Measurements from ENCODE around the gene SUPT6H. TPM values are rescaled to one million over a fixed set of nuclear protein-coding genes. Genes with fewer than 3 reads are reported as not detected.

The SUPT6H gene
- total and polyA plus RNA-seq, 2 donors (not counting 1 experiment from before 2014, with no cell fraction given): 35.8 to 110 TPM

DNA sequence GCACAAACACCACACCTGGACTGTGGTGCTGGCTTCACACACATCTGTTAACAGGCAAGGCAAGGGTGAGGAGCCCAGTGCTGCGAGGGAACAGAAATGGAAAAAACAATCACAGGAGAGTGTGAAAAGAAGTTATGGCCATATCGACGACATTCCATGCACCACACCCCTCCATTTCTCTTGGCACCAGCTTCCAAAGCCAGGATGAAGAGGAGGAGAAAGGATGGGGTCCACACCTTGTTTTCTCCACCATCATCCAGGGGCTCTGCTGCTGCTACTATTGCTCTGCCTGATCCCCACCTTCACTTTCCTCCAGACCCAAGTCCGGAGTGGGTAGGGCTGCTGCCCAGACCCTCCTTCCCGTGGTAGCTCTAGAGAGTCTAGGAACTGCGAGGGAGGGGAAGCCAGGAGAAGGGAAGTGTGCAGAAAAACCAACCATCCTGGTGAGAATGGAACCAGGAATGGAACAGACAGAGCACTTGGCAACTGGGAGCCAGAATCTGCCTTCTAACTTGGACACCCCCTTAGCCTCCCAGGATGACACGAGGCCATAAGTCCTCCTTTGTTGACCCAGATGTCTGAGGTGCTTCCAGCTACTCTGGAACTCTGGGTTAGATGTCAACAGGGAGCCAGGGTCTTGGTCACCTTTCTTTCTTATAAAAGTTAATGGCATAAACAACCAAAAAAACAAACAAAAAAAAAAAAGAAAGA is 50.9 kb downstream of the SUPT6H start:
- peak overlapping the region; percentile 93 for H3K27ac Mint-ChIP-seq
- ATAC-seq (ENCODE audit: low read depth) (no peak), DNase-seq (no peak)
- Histone ChIP-seq H3K36me3 (replicated peaks in 1 of 2; ENCODE audit: control extremely low read depth in 1 of 2, control insufficient read depth in 1 of 2, extremely low read depth in 1 of 2, insufficient read depth in 2 of 2, low read length in 1 of 2) (no peaks in the 10 kb centered on the region), H3K4me3 (ENCODE audit: control extremely low read depth in 1 of 5, extremely low read depth in 1 of 5, insufficient read depth in 1 of 5, low read depth in 2 of 5, low read length in 4 of 5) (peak overlapping the region in 1 of 5 experiments; percentile 86), H3K9me3 (ENCODE audit: control extremely low read depth in 1 of 3, control insufficient read depth in 2 of 3, insufficient read depth in 1 of 3, low read length in 2 of 3) (no peaks in the 10 kb centered on the region), H2AFZ (ENCODE audit: insufficient read depth, low read depth, low read length, poor library complexity, severe bottlenecking) (peak overlapping the region; percentile 96), H3K27ac (ENCODE audit: low read length in 2 of 2) (peak overlapping the region; percentile 69 to 79), H3K9ac (ENCODE audit: low read length) (peak overlapping the region; percentile 74), H4K20me1 (ENCODE audit: control insufficient read depth, insufficient read depth, low read length, poor library complexity, severe bottlenecking) (no peaks in the 10 kb centered on the region), H3K4me2 (replicated peaks; ENCODE audit: low read depth, low read length, poor library complexity, severe bottlenecking) (peak overlapping the region; percentile 93), H3K79me2 (ENCODE audit: control insufficient read depth, insufficient read depth, low read length) (no peaks in the 10 kb centered on the region), H3K27me3 (replicated peaks in 1 of 4; ENCODE audit: control extremely low read depth in 1 of 4, control insufficient read depth in 3 of 4, insufficient read depth in 4 of 4, low read length in 3 of 4) (peaks cover 0 to 8% (median 2%) of the 10 kb centered on the region in 4 experiments), H3K4me1 (ENCODE audit: control insufficient read depth in 2 of 2, insufficient read depth in 2 of 2, low read length in 2 of 2) (peaks cover 19 to 32% of the 10 kb centered on the region in 2 donors)
- TF ChIP-seq, protein P1, sequence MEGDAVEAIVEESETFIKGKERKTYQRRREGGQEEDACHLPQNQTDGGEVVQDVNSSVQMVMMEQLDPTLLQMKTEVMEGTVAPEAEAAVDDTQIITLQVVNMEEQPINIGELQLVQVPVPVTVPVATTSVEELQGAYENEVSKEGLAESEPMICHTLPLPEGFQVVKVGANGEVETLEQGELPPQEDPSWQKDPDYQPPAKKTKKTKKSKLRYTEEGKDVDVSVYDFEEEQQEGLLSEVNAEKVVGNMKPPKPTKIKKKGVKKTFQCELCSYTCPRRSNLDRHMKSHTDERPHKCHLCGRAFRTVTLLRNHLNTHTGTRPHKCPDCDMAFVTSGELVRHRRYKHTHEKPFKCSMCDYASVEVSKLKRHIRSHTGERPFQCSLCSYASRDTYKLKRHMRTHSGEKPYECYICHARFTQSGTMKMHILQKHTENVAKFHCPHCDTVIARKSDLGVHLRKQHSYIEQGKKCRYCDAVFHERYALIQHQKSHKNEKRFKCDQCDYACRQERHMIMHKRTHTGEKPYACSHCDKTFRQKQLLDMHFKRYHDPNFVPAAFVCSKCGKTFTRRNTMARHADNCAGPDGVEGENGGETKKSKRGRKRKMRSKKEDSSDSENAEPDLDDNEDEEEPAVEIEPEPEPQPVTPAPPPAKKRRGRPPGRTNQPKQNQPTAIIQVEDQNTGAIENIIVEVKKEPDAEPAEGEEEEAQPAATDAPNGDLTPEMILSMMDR (IDR thresholded peaks at IDR 0.05): no peak
- TF ChIP-seq EZH2 (IDR thresholded peaks at IDR 0.05; ENCODE audit: borderline replicate concordance, insufficient read depth, low read depth, low read length, poor library complexity, severe bottlenecking): no peak
- ChIA-PET POLR2A (interaction anchor here (0.6 to 2.8 kb wide), 4 partner anchors 7 to 239 kb away, joined by 6 to 38 read pairs (median 16); partner anchors contain the start of genes NEK8, PHF12, RPL23A and TLCD1), CTCF (interaction anchor here (0.7 to 3.2 kb wide), 5 partner anchors 14 to 404 kb away, joined by 3 to 31 read pairs (median 3); partner anchors contain the start of gene TLCD1)
- whole genome bisulfite sequencing (ENCODE audit: insufficient coverage): 95% methylated on average over 3 of the region's 7 CpGs
- no peaks in the 10 kb centered on the region for H3K27me3 Mint-ChIP-seq
- H3K4me3 Mint-ChIP-seq: peak overlapping the region; percentile 96
- H3K9me3 Mint-ChIP-seq (ENCODE audit: insufficient read depth): no peaks in the 10 kb centered on the region
- H3K4me1 Mint-ChIP-seq: peaks cover 21% of the 10 kb centered on the region
- intact Hi-C loops (cut with micrococcal nuclease): loop anchor here (10.0 kb wide), 2 partner anchors 138 to 432 kb away; partner anchors contain the start of genes ALDOC and PIGS

DNA sequence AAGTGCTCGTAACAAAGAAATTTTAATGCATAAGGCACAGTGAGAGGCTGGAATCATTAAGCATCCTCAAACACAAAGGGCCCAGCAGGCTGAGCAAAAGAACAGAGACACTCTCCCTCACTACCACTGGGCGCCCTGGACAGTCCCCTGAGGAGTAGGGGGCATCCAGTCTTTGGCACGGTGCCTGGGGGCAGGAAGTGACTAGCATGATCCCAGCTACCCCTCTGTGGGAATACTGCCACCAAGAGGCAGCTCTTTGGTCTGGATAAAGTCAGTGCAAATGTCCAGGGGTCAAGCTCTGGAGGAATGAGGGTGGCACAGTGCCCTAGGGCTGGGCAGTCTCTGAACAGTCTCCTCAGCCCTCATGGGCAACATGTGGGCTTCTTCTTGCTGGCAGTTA is 52.3 kb downstream of the SUPT6H start:
- Histone ChIP-seq H2AFZ (ENCODE audit: insufficient read depth, low read depth, low read length, poor library complexity, severe bottlenecking) (no peak overlapping the region), H3K9me3 (ENCODE audit: control extremely low read depth in 1 of 3, control insufficient read depth in 2 of 3, insufficient read depth in 1 of 3, low read length in 2 of 3) (no peaks in the 10 kb centered on the region), H4K20me1 (ENCODE audit: control insufficient read depth, insufficient read depth, low read length, poor library complexity, severe bottlenecking) (no peaks in the 10 kb centered on the region), H3K4me1 (ENCODE audit: control insufficient read depth in 2 of 2, insufficient read depth in 2 of 2, low read length in 2 of 2) (peaks cover 31 to 46% of the 10 kb centered on the region in 2 donors), H3K27ac (ENCODE audit: low read length in 2 of 2) (no peak overlapping the region), H3K4me2 (replicated peaks; ENCODE audit: low read depth, low read length, poor library complexity, severe bottlenecking) (no peak overlapping the region), H3K9ac (ENCODE audit: low read length) (no peak overlapping the region), H3K36me3 (replicated peaks in 1 of 2; ENCODE audit: control extremely low read depth in 1 of 2, control insufficient read depth in 1 of 2, extremely low read depth in 1 of 2, insufficient read depth in 2 of 2, low read length in 1 of 2) (no peaks in the 10 kb centered on the region), H3K79me2 (ENCODE audit: control insufficient read depth, insufficient read depth, low read length) (no peaks in the 10 kb centered on the region), H3K4me3 (ENCODE audit: control extremely low read depth in 1 of 5, extremely low read depth in 1 of 5, insufficient read depth in 1 of 5, low read depth in 2 of 5, low read length in 4 of 5) (no peak overlapping the region), H3K27me3 (replicated peaks in 1 of 4; ENCODE audit: control extremely low read depth in 1 of 4, control insufficient read depth in 3 of 4, insufficient read depth in 4 of 4, low read length in 3 of 4) (peaks cover 0 to 8% (median 2%) of the 10 kb centered on the region in 4 experiments)
- Mint-ChIP-seq H3K27ac (no peak overlapping the region), H3K4me1 (peaks cover 32% of the 10 kb centered on the region), H3K27me3 (no peaks in the 10 kb centered on the region), H3K9me3 (ENCODE audit: insufficient read depth) (no peaks in the 10 kb centered on the region), H3K4me3 (no peak overlapping the region)
- no peak for TF ChIP-seq EZH2 (IDR thresholded peaks at IDR 0.05; ENCODE audit: borderline replicate concordance, insufficient read depth, low read depth, low read length, poor library complexity, severe bottlenecking)
- TF ChIP-seq, protein P1 (IDR thresholded peaks at IDR 0.05): no peak
- intact Hi-C loops (cut with micrococcal nuclease): loop anchor here (10.0 kb wide), 2 partner anchors 139 to 431 kb away; partner anchors contain the start of genes ALDOC and PIGS
- ATAC-seq (ENCODE audit: low read depth) (no peak), DNase-seq (no peak)
- ChIA-PET POLR2A (no interaction called here), CTCF (no interaction called here)
- 88% methylated on average over 2 of the region's 3 CpGs for WGBS (ENCODE audit: insufficient coverage)
